ENCODE data around the gene GRK3.

Gene GRK3

DNA sequence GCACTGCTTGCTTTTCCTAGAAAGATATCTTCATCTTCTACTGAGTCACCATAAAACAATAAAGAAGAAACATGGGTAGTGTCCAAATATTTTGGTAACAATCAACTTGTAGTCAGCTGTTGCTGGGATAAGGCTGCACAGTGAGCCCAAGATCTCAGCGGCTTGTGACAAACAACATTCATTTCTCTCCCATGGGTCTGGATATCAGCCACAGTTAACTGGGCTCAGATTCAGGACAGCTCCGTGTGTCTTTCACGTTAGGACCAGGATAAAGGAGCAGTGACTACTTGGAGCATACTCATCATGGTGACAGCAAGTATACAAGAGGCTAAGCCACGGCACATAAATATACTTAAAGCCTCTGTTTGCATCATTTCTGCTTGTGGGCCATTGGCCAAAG is 27.9 kb upstream of the GRK3 start:
- Histone ChIP-seq H3K9ac (ENCODE audit: low read depth in 1 of 2, low read length in 2 of 2) (no peak overlapping the region), H3K27me3 (ENCODE audit: control insufficient read depth in 2 of 2, insufficient read depth in 2 of 2, low read length in 2 of 2) (no peaks in the 10 kb centered on the region), H3K4me3 (ENCODE audit: low read length in 2 of 2) (no peak overlapping the region), H3K4me1 (ENCODE audit: control insufficient read depth in 2 of 2, insufficient read depth in 2 of 2, low read length in 2 of 2) (no peaks in the 10 kb centered on the region), H3K36me3 (ENCODE audit: control insufficient read depth in 2 of 2, insufficient read depth in 2 of 2, low read length in 2 of 2) (no peaks in the 10 kb centered on the region), H3K27ac (ENCODE audit: low read depth in 2 of 2, low read length in 2 of 2) (no peak overlapping the region), H3K9me3 (ENCODE audit: control insufficient read depth in 2 of 2, low read length in 2 of 2) (no peaks in the 10 kb centered on the region)

DNA sequence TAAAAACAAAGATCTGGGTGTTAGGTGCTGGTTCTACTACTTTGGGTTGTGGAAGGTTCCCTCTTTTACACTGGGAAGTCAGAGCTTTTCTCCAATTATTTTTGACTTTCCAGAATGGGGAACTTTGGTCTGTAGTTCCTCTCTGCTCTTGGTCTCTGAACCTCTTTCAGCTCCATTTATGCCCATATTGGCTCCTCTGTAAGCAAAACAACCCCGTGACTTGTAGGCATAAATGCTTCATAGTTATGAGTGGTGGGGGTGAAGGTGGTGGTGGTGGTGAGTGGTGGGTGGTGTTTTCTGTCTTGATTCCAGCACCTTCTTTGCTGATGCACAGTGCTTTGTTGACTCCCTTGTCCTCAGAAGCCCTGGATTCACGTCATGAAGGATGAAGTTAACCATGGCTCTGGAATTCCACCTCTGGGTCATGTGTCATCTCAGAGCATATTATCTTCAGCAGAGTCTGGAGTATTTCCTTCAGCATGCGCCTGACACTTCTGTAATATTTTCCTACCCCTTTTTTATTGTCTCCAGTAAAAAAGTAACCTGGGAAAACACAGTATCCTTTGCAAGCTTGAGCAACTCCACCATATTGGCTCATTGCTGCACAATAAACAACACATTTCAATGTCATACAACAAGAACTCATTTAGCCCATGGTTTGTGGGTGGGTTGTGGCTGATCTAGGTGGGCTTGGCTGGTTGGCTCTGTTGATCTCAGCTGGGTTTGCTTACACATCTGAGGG is 24.1 kb upstream of the GRK3 start:
- no peak overlapping the region for H3K27ac ChIP-seq (ENCODE audit: low read depth in 2 of 2, low read length in 2 of 2)
- H3K9ac ChIP-seq (ENCODE audit: low read depth in 1 of 2, low read length in 2 of 2), result no peak overlapping the region
- no peaks in the 10 kb centered on the region for H3K4me1 ChIP-seq (ENCODE audit: control insufficient read depth in 2 of 2, insufficient read depth in 2 of 2, low read length in 2 of 2)
- no peaks in the 10 kb centered on the region for H3K27me3 ChIP-seq (ENCODE audit: control insufficient read depth in 2 of 2, insufficient read depth in 2 of 2, low read length in 2 of 2)
- H3K36me3 ChIP-seq (ENCODE audit: control insufficient read depth in 2 of 2, insufficient read depth in 2 of 2, low read length in 2 of 2), result no peaks in the 10 kb centered on the region
- H3K4me3 ChIP-seq (ENCODE audit: low read length in 2 of 2), result no peak overlapping the region
- no peaks in the 10 kb centered on the region for H3K9me3 ChIP-seq (ENCODE audit: control insufficient read depth in 2 of 2, low read length in 2 of 2)

DNA sequence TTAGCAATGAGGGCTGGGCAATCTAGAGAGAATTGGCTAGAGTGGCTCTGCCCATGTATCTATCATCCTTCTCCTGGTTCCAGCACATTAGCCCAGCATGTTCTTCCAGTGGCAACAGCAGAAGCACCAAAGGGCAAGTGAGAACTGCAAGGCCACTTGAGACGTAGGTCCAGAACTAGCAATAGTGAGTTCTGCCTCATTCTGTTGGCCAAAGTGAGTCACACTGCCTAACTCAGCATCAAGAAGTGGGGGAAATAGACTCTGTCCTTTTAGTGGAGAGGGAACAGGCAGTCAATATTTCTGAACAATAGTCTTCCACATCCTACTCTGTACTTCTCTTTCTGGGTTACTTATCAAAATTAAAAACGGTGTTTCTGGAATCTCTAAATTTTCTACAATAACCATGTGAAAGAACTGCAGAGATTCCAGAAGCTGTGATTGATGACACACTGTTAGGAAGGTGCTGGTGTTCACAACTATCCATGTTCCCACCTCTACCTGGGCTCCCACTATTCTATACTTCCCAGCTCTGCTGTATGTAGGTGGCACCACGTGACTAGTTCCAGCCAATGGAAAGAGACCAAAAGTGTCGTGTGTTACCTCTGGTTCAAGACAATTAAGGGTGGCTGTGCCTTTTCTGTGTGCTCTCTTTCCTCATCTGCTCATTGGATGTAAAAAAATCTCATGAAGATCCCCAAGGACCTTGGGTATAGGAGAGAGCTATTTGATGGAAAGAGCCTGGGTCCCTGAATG is 23.4 kb upstream of the GRK3 start:
- H3K4me3 ChIP-seq (ENCODE audit: low read length in 2 of 2), result no peak overlapping the region

DNA sequence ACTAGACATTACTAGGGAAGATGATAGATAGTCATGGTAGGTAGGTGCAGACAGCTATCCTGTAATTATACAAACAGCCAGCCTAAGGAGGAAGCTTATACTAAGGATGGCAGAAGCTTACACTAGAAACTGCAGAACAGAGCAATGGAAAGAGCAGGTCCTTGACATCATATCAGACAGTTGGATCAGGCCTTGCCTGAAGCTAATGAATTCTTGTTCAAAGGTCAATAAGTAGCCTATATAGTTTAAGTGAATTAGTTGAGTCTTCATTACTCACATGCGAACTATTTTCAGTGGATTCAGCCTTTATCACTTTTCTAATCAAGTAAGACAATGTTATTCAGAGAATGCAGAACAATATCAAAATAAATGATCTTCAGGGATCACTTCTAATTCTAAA is 22.3 kb upstream of the GRK3 start:
- no peak overlapping the region for H3K9ac ChIP-seq (ENCODE audit: low read depth in 1 of 2, low read length in 2 of 2)

More for the DNA sequence above, 23.4 kb upstream of the GRK3 start:
- no peak overlapping the region for H3K9ac ChIP-seq (ENCODE audit: low read depth in 1 of 2, low read length in 2 of 2)
- H3K27ac ChIP-seq (ENCODE audit: low read depth in 2 of 2, low read length in 2 of 2), result no peak overlapping the region
- no peaks in the 10 kb centered on the region for H3K9me3 ChIP-seq (ENCODE audit: control insufficient read depth in 2 of 2, low read length in 2 of 2)
- H3K36me3 ChIP-seq (ENCODE audit: control insufficient read depth in 2 of 2, insufficient read depth in 2 of 2, low read length in 2 of 2), result no peaks in the 10 kb centered on the region
- no peaks in the 10 kb centered on the region for H3K4me1 ChIP-seq (ENCODE audit: control insufficient read depth in 2 of 2, insufficient read depth in 2 of 2, low read length in 2 of 2)
- H3K27me3 ChIP-seq (ENCODE audit: control insufficient read depth in 2 of 2, insufficient read depth in 2 of 2, low read length in 2 of 2), result no peaks in the 10 kb centered on the region

DNA sequence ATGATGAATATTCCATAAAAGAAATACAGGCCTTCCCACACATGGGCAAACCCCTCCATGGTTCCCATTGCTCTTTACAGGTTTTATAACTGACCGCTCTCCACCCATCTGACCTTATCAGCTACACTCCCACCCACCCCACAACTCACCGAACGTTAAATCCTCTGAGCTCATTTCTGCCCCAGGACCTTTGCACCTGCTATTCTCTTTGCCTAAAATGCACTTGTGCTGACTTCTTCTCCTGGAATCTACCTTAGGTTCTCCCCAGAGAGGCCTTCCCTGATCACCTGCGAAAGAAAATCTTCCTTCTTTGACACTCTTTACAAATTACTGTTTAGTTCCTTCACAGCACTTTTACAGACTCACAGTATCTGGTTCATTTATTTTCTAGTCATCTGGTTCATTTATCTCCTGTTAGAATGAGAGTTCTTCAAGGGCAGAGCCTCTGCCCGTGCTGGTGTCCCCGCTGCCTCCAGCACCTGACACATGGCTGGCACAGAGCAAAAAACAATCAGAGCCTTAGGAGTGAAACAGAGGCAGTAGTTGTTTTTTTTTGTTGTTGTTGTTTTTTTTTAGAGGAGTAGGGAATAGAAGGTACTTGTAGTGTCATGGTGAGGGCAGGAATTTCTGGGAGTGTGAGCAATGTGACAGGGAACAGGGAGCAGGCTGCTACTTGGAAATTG is 21.6 kb upstream of the GRK3 start:
- Histone ChIP-seq H3K27ac (ENCODE audit: low read depth in 2 of 2, low read length in 2 of 2) (no peak overlapping the region), H3K9me3 (ENCODE audit: control insufficient read depth in 2 of 2, low read length in 2 of 2) (no peaks in the 10 kb centered on the region), H3K4me1 (ENCODE audit: control insufficient read depth in 2 of 2, insufficient read depth in 2 of 2, low read length in 2 of 2) (no peaks in the 10 kb centered on the region), H3K27me3 (ENCODE audit: control insufficient read depth in 2 of 2, insufficient read depth in 2 of 2, low read length in 2 of 2) (no peaks in the 10 kb centered on the region), H3K36me3 (ENCODE audit: control insufficient read depth in 2 of 2, insufficient read depth in 2 of 2, low read length in 2 of 2) (no peaks in the 10 kb centered on the region), H3K4me3 (ENCODE audit: low read length in 2 of 2) (no peak overlapping the region), H3K9ac (ENCODE audit: low read depth in 1 of 2, low read length in 2 of 2) (no peak overlapping the region)

More for the DNA sequence above, 22.3 kb upstream of the GRK3 start:
- H3K4me1 ChIP-seq (ENCODE audit: control insufficient read depth in 2 of 2, insufficient read depth in 2 of 2, low read length in 2 of 2), result no peaks in the 10 kb centered on the region
- no peaks in the 10 kb centered on the region for H3K9me3 ChIP-seq (ENCODE audit: control insufficient read depth in 2 of 2, low read length in 2 of 2)
- no peak overlapping the region for H3K27ac ChIP-seq (ENCODE audit: low read depth in 2 of 2, low read length in 2 of 2)
- H3K27me3 ChIP-seq (ENCODE audit: control insufficient read depth in 2 of 2, insufficient read depth in 2 of 2, low read length in 2 of 2), result no peaks in the 10 kb centered on the region
- H3K36me3 ChIP-seq (ENCODE audit: control insufficient read depth in 2 of 2, insufficient read depth in 2 of 2, low read length in 2 of 2), result no peaks in the 10 kb centered on the region
- no peak overlapping the region for H3K4me3 ChIP-seq (ENCODE audit: low read length in 2 of 2)

DNA sequence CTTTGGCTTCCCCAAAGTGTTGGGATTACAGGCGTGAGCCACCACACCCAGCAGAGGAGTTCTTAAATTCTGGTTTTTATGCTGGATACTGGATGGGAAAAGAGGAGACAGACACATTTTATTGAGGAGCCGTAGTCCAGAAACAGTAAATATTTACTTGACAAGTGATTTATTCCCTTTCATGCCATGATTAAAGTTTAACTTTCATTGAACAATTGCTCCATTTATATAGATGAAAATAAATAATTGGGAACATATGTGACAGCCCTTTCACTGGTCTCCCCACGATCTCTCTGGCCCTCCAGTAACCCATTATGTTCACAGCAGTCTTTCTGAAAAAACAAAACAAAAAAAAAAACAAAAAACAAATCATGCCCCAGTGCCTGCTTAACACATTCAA is 19.3 kb upstream of the GRK3 start:
- no peaks in the 10 kb centered on the region for H3K36me3 ChIP-seq (ENCODE audit: control insufficient read depth in 2 of 2, insufficient read depth in 2 of 2, low read length in 2 of 2)
- H3K4me1 ChIP-seq (ENCODE audit: control insufficient read depth in 2 of 2, insufficient read depth in 2 of 2, low read length in 2 of 2), result no peaks in the 10 kb centered on the region
- H3K9ac ChIP-seq (ENCODE audit: low read depth in 1 of 2, low read length in 2 of 2), result no peak overlapping the region
- no peak overlapping the region for H3K27ac ChIP-seq (ENCODE audit: low read depth in 2 of 2, low read length in 2 of 2)
- no peaks in the 10 kb centered on the region for H3K9me3 ChIP-seq (ENCODE audit: control insufficient read depth in 2 of 2, low read length in 2 of 2)
- H3K4me3 ChIP-seq (ENCODE audit: low read length in 2 of 2), result no peak overlapping the region
- H3K27me3 ChIP-seq (ENCODE audit: control insufficient read depth in 2 of 2, insufficient read depth in 2 of 2, low read length in 2 of 2), result no peaks in the 10 kb centered on the region

DNA sequence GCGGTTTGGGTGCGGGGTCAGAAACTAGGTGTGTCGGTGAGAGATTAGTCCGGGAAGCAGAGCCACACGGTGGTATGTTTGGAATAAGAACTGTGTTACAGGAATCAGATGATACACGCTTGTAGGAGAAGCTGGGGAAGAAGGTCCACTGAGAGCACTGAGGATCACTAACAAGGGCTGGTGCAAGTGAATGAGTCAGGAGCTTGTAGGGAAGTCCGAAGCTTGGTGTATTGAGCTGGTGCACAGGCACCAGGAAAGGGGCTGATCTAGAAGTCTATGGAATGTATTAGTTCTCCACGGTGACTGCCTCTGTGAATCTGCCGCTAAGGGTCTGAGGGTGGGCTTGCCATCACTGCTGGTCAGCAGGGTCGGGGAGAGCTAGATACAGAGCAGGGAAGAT is 18.8 kb upstream of the GRK3 start:
- Histone ChIP-seq H3K4me1 (ENCODE audit: control insufficient read depth in 2 of 2, insufficient read depth in 2 of 2, low read length in 2 of 2) (no peaks in the 10 kb centered on the region), H3K4me3 (ENCODE audit: low read length in 2 of 2) (no peak overlapping the region), H3K36me3 (ENCODE audit: control insufficient read depth in 2 of 2, insufficient read depth in 2 of 2, low read length in 2 of 2) (no peaks in the 10 kb centered on the region), H3K27ac (ENCODE audit: low read depth in 2 of 2, low read length in 2 of 2) (no peak overlapping the region), H3K9ac (ENCODE audit: low read depth in 1 of 2, low read length in 2 of 2) (no peak overlapping the region), H3K27me3 (ENCODE audit: control insufficient read depth in 2 of 2, insufficient read depth in 2 of 2, low read length in 2 of 2) (no peaks in the 10 kb centered on the region), H3K9me3 (ENCODE audit: control insufficient read depth in 2 of 2, low read length in 2 of 2) (no peaks in the 10 kb centered on the region)

DNA sequence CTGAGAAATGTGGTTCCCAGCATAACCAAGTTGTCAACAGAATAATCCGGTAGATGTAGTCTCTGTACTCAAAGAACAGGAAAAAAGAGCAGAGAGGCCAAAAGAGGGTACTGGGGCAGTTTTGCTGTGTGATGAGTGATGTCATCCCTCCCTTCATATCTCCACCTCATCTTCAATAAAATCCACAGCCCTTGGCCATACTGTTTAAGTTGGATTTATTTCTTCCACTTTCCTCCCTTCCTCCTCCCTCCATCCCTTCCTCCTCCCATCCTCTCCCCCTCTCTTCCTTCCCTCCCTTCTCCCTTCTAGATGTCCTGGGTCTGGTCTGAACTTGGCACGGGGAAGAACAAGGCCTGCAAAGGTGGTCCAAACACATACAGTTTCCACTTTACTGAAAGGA is 18.2 kb upstream of the GRK3 start:
- Histone ChIP-seq H3K27me3 (ENCODE audit: control insufficient read depth in 2 of 2, insufficient read depth in 2 of 2, low read length in 2 of 2) (no peaks in the 10 kb centered on the region), H3K9ac (ENCODE audit: low read depth in 1 of 2, low read length in 2 of 2) (no peak overlapping the region), H3K9me3 (ENCODE audit: control insufficient read depth in 2 of 2, low read length in 2 of 2) (no peaks in the 10 kb centered on the region), H3K27ac (ENCODE audit: low read depth in 2 of 2, low read length in 2 of 2) (no peak overlapping the region), H3K4me1 (ENCODE audit: control insufficient read depth in 2 of 2, insufficient read depth in 2 of 2, low read length in 2 of 2) (no peaks in the 10 kb centered on the region), H3K4me3 (ENCODE audit: low read length in 2 of 2) (no peak overlapping the region), H3K36me3 (ENCODE audit: control insufficient read depth in 2 of 2, insufficient read depth in 2 of 2, low read length in 2 of 2) (no peaks in the 10 kb centered on the region)

DNA sequence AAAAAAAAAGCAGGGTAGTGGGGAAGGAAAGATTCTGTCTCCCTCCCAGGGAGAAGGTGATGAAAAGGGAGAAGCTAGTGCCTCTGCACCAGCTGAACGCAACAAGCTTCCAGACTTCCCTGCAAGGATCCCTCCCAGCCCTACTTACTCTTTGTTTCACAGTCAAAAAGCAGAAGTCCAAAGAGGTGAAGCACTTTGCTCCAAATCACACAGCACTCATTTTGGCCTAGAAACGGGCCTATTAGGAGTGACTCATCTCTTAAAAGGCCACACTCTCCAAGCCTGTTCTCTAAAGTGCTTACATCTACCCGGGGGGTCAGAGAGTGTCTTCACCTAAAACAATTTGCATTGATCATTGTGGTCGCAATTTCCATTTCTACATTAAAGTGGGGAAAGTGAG is 17.7 kb upstream of the GRK3 start:
- Histone ChIP-seq H3K9me3 (ENCODE audit: control insufficient read depth in 2 of 2, low read length in 2 of 2) (no peaks in the 10 kb centered on the region), H3K4me3 (ENCODE audit: low read length in 2 of 2) (no peak overlapping the region), H3K4me1 (ENCODE audit: control insufficient read depth in 2 of 2, insufficient read depth in 2 of 2, low read length in 2 of 2) (no peaks in the 10 kb centered on the region), H3K27ac (ENCODE audit: low read depth in 2 of 2, low read length in 2 of 2) (no peak overlapping the region), H3K27me3 (ENCODE audit: control insufficient read depth in 2 of 2, insufficient read depth in 2 of 2, low read length in 2 of 2) (no peaks in the 10 kb centered on the region), H3K36me3 (ENCODE audit: control insufficient read depth in 2 of 2, insufficient read depth in 2 of 2, low read length in 2 of 2) (no peaks in the 10 kb centered on the region), H3K9ac (ENCODE audit: low read depth in 1 of 2, low read length in 2 of 2) (no peak overlapping the region)

DNA sequence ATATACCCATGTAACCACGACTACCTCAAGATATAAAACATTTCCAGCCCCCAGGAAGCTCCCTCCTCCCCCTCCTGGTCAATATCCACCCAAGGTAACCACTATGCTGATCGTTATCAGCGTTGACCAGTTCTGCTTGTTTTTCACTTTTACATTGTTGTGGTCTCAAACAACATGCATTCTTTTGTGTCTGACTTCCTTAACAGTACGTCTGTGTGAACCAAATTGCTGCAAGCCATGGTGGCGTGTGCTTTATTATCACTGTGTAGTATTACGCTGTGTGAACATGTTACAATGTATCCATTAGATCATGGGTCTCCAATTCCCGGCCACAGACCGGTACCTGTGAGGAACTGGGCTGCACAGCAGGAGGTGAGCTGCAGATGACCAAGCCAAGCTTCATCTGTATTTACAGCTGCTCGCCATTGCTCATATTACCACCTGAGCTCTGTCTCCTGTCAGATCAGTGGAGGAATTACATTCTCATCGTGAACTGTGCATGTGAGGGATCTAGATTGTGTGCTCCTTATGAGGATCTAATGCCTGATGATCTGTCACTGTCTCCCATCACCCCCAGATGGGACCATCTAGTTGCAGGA is 15.5 kb upstream of the GRK3 start:
- Histone ChIP-seq H3K9ac (ENCODE audit: low read depth in 1 of 2, low read length in 2 of 2) (no peak overlapping the region), H3K9me3 (ENCODE audit: control insufficient read depth in 2 of 2, low read length in 2 of 2) (no peaks in the 10 kb centered on the region), H3K4me3 (ENCODE audit: low read length in 2 of 2) (no peak overlapping the region), H3K27ac (ENCODE audit: low read depth in 2 of 2, low read length in 2 of 2) (no peak overlapping the region), H3K4me1 (ENCODE audit: control insufficient read depth in 2 of 2, insufficient read depth in 2 of 2, low read length in 2 of 2) (no peaks in the 10 kb centered on the region), H3K36me3 (ENCODE audit: control insufficient read depth in 2 of 2, insufficient read depth in 2 of 2, low read length in 2 of 2) (no peaks in the 10 kb centered on the region), H3K27me3 (ENCODE audit: control insufficient read depth in 2 of 2, insufficient read depth in 2 of 2, low read length in 2 of 2) (no peaks in the 10 kb centered on the region)

Measured in mucosa of rectum (tissue), 2 donors.